Thyroid gland (tissue), 4 donors: ENCODE results near the gene ARL16. TPM values are rescaled to one million over a fixed set of nuclear protein-coding genes. Genes with fewer than 3 reads are reported as not detected.

Experiments used
- DNase-seq, 2 donors: peaks; one replicate each; pipeline ENCODE4 v3.0.0-alpha.2; 2019
- H3K27ac ChIP-seq, 3 donors: fragments of 200-600 bp; sonication (generic); 1 replicate in 2 of 3; 2 replicates in 1 of 3; pipeline ENCODE4 v1.5.1; 2016 to 2019; ENCODE audit warnings: mild to moderate bottlenecking in 1 of 3, moderate library complexity in 1 of 3
- H3K27me3 ChIP-seq: fragments of 200-600 bp; sonication (generic); one replicate; pipeline ENCODE4 v1.5.1; 2019
- H3K36me3 ChIP-seq, 2 donors: fragments of 200-600 bp; sonication (generic); one replicate each; pipeline ENCODE4 v1.5.1; 2016 to 2019
- H3K4me1 ChIP-seq, 2 donors: fragments of 200-600 bp; sonication (generic); one replicate each; pipeline ENCODE4 v1.5.1; 2017 to 2019
- H3K4me3 ChIP-seq, 3 donors: fragments of 200-600 bp; sonication (generic); replicated peaks in 1 of 3; 1 replicate in 2 of 3; 2 replicates in 1 of 3; pipeline ENCODE4 v1.5.1; 2016; ENCODE audit warnings: mild to moderate bottlenecking in 1 of 3
- H3K9me3 ChIP-seq: fragments of 200-600 bp; sonication (generic); one replicate; pipeline ENCODE4 v1.5.1; 2017
- CTCF ChIP-seq, 6 experiments: fragments of 200-600 bp in 3 of 6; fragments of 450-650 bp in 3 of 6; sonication (generic) in 3 of 6; IDR thresholded peaks; one replicate each; pipeline ENCODE4 v1.5.1; 2016 to 2019; ENCODE audit warnings: antibody characterized with exemption in 6 of 6, mild to moderate bottlenecking in 2 of 6, inconsistent platforms in 1 of 6, moderate library complexity in 1 of 6
- POLR2A ChIP-seq, 2 donors: fragments of 450-650 bp; IDR thresholded peaks; one replicate each; pipeline ENCODE4 v1.6.1; 2017; ENCODE audit warnings: antibody characterized with exemption in 2 of 2, mild to moderate bottlenecking in 2 of 2, moderate library complexity in 1 of 2
- WGBS, 2 donors: methylation state at CpG; one replicate each; pipeline ENCODE4 v1.1.5; 2017; 5-methylcytosine and 5-hydroxymethylcytosine counted together
- intact Hi-C: fragments of 100-400 bp; cut with DNase I; formaldehyde crosslinking; loops from one replicate; pipeline ENCODE4 v1.15.1; 2023
- microRNA-seq: library from miRNA; unstranded; fragments of <30 nt; microRNA quantifications from one replicate; pipeline ENCODE4, GENCODE V29; 2016
- small RNA-seq: library from RNA; depleted of rRNA; stranded (forward); fragments of <200 nt; gene quantifications from one replicate; pipeline ENCODE3, GENCODE V24; 2016
- total RNA-seq, 4 donors: library from RNA; depleted of rRNA; stranded (reverse); fragments of >200 nt; gene quantifications; one replicate each; pipeline ENCODE4 v1.2.3, GENCODE V29; 2016

ARL16 gene
- total RNA-seq, 4 donors from 2014 or later: 29.7 to 46.5 (median 37.2) TPM

- intact Hi-C loops: no loop called here
- peak; percentile 86 to 87 for DNase-seq
- 0 to 2% methylated on average over 10 to 51 of the region's 77 CpGs for WGBS, 2 donors
Measured at GRCh38 chr17:81636505-81637288, 46.9 kb downstream of the ARL16 start, which contains the start of the genes NPLOC4 and TSPAN10. Gene NPLOC4 (minus strand): TSS chr17:81637112. CDS start chr17:81636930, 182 bp downstream. Gene TSPAN10 (plus strand): TSS chr17:81637196. CDS start chr17:81642413, 5,217 bp downstream.

GRCh38 chr17:81635973-81636504 is 47.6 kb downstream of the ARL16 start:
- Histone ChIP-seq H3K4me3 (peak overlapping the region; percentile 25 to 81 (median 40)), H3K4me1 (peaks cover 15 to 25% of the 10 kb centered on the region in 2 donors), H3K27ac (peak overlapping the region in 1 of 3 donors; percentile 58), H3K27me3 (no peaks in the 10 kb centered on the region), H3K9me3 (no peaks in the 10 kb centered on the region), H3K36me3 (no peaks in the 10 kb centered on the region)
- intact Hi-C loops: no loop called here
- WGBS, 2 donors: 34 to 48% methylated on average over 18 of the region's 18 CpGs
- no peak for TF ChIP-seq CTCF (IDR thresholded peaks at IDR 0.05)
- TF ChIP-seq POLR2A (IDR thresholded peaks at IDR 0.05): no peak
- no peak for DNase-seq

More at GRCh38 chr17:81636505-81637288, 46.9 kb downstream of the ARL16 start, which contains the start of the genes NPLOC4 and TSPAN10:
- Histone ChIP-seq H3K27me3 (no peaks in the 10 kb centered on the region), H3K9me3 (no peaks in the 10 kb centered on the region), H3K27ac (peak within 1 kb of the TSS in 2 of 3 donors; percentile 58 to 82), H3K4me1 (peaks cover 15 to 25% of the 10 kb centered on the region in 2 donors), H3K36me3 (no peaks in the 10 kb centered on the region), H3K4me3 (peak within 1 kb of the TSS; percentile 25 to 81 (median 40))
- TF ChIP-seq CTCF (IDR thresholded peaks at IDR 0.05): peak in 1 of 6 experiments; percentile 11
- TF ChIP-seq POLR2A (IDR thresholded peaks at IDR 0.05): peak in 1 of 2 donors; percentile 81

GRCh38 chr17:81635431-81635830 is 48.2 kb downstream of the ARL16 start:
- WGBS, 2 donors: 60 to 92% methylated on average over 3 to 5 of the region's 5 CpGs
- H3K4me1 ChIP-seq: peaks cover 15 to 25% of the 10 kb centered on the region in 2 donors
- intact Hi-C loops: no loop called here
- no peaks in the 10 kb centered on the region for H3K9me3 ChIP-seq
- no peaks in the 10 kb centered on the region for H3K27me3 ChIP-seq
- H3K27ac ChIP-seq: no peak overlapping the region
- no peak for DNase-seq
- no peak for TF ChIP-seq POLR2A (IDR thresholded peaks at IDR 0.05)
- TF ChIP-seq CTCF (IDR thresholded peaks at IDR 0.05): no peak
- no peak overlapping the region for H3K4me3 ChIP-seq
- H3K36me3 ChIP-seq: no peaks in the 10 kb centered on the region

- H3K27me3 ChIP-seq: no peaks in the 10 kb centered on the region
- TF ChIP-seq POLR2A (IDR thresholded peaks at IDR 0.05) (no peak), CTCF (IDR thresholded peaks at IDR 0.05) (no peak)
- no peak overlapping the region for H3K4me3 ChIP-seq
- H3K27ac ChIP-seq: no peak overlapping the region
- no peak for DNase-seq
- H3K4me1 ChIP-seq: peaks cover 15 to 21% of the 10 kb centered on the region in 2 donors
- WGBS, 2 donors: 89 to 91% methylated on average over 7 of the region's 7 CpGs
- no peaks in the 10 kb centered on the region for H3K9me3 ChIP-seq
- intact Hi-C loops: no loop called here
- H3K36me3 ChIP-seq: peaks cover 27 to 30% of the 10 kb centered on the region in 2 donors
Measured at GRCh38 chr17:81631482-81631881, 52.1 kb downstream of the ARL16 start.

Small RNA genes lying within 50 kb of the gene (microRNA-seq; reads per million reads assigned to microRNA genes)
- gene MIR6786: not detected

Small RNA genes lying within 50 kb of the gene (small RNA-seq; reads per million reads assigned to genes)
- not detected for gene MIR6786

Other genes starting within 250 kb of the ARL16 start
- gene ACTG1, start 171.0 kb downstream of the ARL16 start, total RNA-seq: 1,000 to 10,000 TPM; 1,168 to 4,304 (median 2,945) TPM
- 10 to 100 TPM in 3 of 4 donors, 1 to 10 TPM in 1; 9.7 to 20.7 (median 17.0) TPM for gene FSCN2, start 155.4 kb downstream of the ARL16 start, total RNA-seq
- 10 to 100 TPM; 24.1 to 35.2 (median 31.0) TPM for gene FAAP100, start 131.4 kb downstream of the ARL16 start, total RNA-seq
- gene NPLOC4, start 46.7 kb downstream of the ARL16 start, total RNA-seq: 10 to 100 TPM; 45.8 to 98.5 (median 58.1) TPM
- 1 to 10 TPM in 1 of 4 donors, under 1 TPM in 2, not detected in 1; 0.29 to 2.6 (median 0.40) TPM for gene TSPAN10, start 46.6 kb downstream of the ARL16 start, total RNA-seq
- gene PDE6G, start 27.3 kb downstream of the ARL16 start, total RNA-seq: not detected
- 10 to 100 TPM; 20.5 to 46.3 (median 34.2) TPM for gene OXLD1, start 17.2 kb downstream of the ARL16 start, total RNA-seq
- 10 to 100 TPM in 1 of 4 donors, 1 to 10 TPM in 3; 4.4 to 11.4 (median 8.8) TPM for gene CCDC137, start 17.1 kb downstream of the ARL16 start, total RNA-seq
- gene HGS, start 214 bp upstream of the ARL16 start, total RNA-seq: 10 to 100 TPM; 62.9 to 98.3 (median 67.3) TPM
- 10 to 100 TPM; 30.7 to 89.3 (median 46.4) TPM for gene MRPL12, start 19.6 kb upstream of the ARL16 start, total RNA-seq
- 10 to 100 TPM in 3 of 4 donors, 1 to 10 TPM in 1; 8.9 to 26.3 (median 20.8) TPM for gene SLC25A10, start 28.5 kb upstream of the ARL16 start, total RNA-seq
- gene GCGR, start 120.4 kb upstream of the ARL16 start, total RNA-seq: not detected
- 10 to 100 TPM; 55.2 to 88.6 (median 83.7) TPM for gene MCRIP1, start 149.5 kb upstream of the ARL16 start, total RNA-seq
- not detected for gene PPP1R27, start 151.3 kb upstream of the ARL16 start, total RNA-seq
- gene P4HB, start 176.7 kb upstream of the ARL16 start, total RNA-seq: 1,000 to 10,000 TPM in 1 of 4 donors, 100 to 1,000 TPM in 3; 548 to 1,124 (median 681) TPM
- gene ARHGDIA, start 187.5 kb upstream of the ARL16 start, total RNA-seq: 100 to 1,000 TPM; 115 to 173 (median 164) TPM
- 100 to 1,000 TPM in 1 of 4 donors, 10 to 100 TPM in 3; 55.5 to 106 (median 75.4) TPM for gene ALYREF, start 207.8 kb upstream of the ARL16 start, total RNA-seq
- 100 to 1,000 TPM in 3 of 4 donors, 10 to 100 TPM in 1; 88.8 to 202 (median 169) TPM for gene ANAPC11, start 207.9 kb upstream of the ARL16 start, total RNA-seq
- gene NPB, start 218.4 kb upstream of the ARL16 start, total RNA-seq: 1 to 10 TPM in 1 of 4 donors, under 1 TPM in 2, not detected in 1; 0.33 to 1.1 (median 0.38) TPM
- gene PCYT2, start 227.6 kb upstream of the ARL16 start, total RNA-seq: 10 to 100 TPM; 30.4 to 36.5 (median 34.2) TPM
- 10 to 100 TPM in 3 of 4 donors, 1 to 10 TPM in 1; 8.9 to 23.5 (median 15.8) TPM for gene SIRT7, start 234.4 kb upstream of the ARL16 start, total RNA-seq
- gene MAFG, start 243.9 kb upstream of the ARL16 start, total RNA-seq: 10 to 100 TPM; 28.2 to 51.8 (median 36.4) TPM